KOPT-K1 (cell line): Measurements from ENCODE around the gene SOWAHB.

Experiments used
- H3K27ac ChIP-seq: fragments of 200-600 bp; sonication (generic); 2 replicates; pipeline ENCODE4 v1.5.1; 2016; ENCODE audit warnings: antibody characterized with exemption, mild to moderate bottlenecking, low read depth, low read length; ENCODE audit not compliant: poor library complexity, severe bottlenecking
- H3K36me3 ChIP-seq: fragments of 200-600 bp; sonication (generic); 2 replicates; pipeline ENCODE4 v1.5.1; 2017; ENCODE audit warnings: antibody characterized with exemption, mild to moderate bottlenecking, low read length, moderate library complexity; ENCODE audit not compliant: insufficient read depth
- H3K9me3 ChIP-seq: fragments of 200-600 bp; sonication (generic); 2 replicates; pipeline ENCODE4 v1.5.1; 2017; ENCODE audit warnings: antibody characterized with exemption, low read length, mild to moderate bottlenecking; ENCODE audit not compliant: insufficient read depth, poor library complexity, severe bottlenecking

The SOWAHB gene

GRCh38 chr4:76902233-76902890 is 4.4 kb upstream of the SOWAHB start:
- no peaks in the 10 kb centered on the region for H3K36me3 ChIP-seq
- peaks cover 10% of the 10 kb centered on the region for H3K9me3 ChIP-seq
- H3K27ac ChIP-seq = no peak overlapping the region

- Histone ChIP-seq H3K27ac (no peak overlapping the region), H3K36me3 (no peaks in the 10 kb centered on the region), H3K9me3 (peaks cover 20% of the 10 kb centered on the region)
These were observed 1.2 kb upstream of the SOWAHB start for GRCh38 chr4:76898949-76899645.

- H3K36me3 ChIP-seq = no peaks in the 10 kb centered on the region
- H3K27ac ChIP-seq = no peak overlapping the region
- H3K9me3 ChIP-seq = peaks cover 20% of the 10 kb centered on the region
These were observed 395 bp upstream of the SOWAHB start for GRCh38 chr4:76898385-76898692.

- peaks cover 20% of the 10 kb centered on the region for H3K9me3 ChIP-seq
- no peak overlapping the region for H3K27ac ChIP-seq
- no peaks in the 10 kb centered on the region for H3K36me3 ChIP-seq
These were observed 1.1 kb downstream of the SOWAHB start for GRCh38 chr4:76896614-76897535.

GRCh38 chr4:76896048-76896447 is 1.9 kb downstream of the SOWAHB start:
- Histone ChIP-seq H3K9me3 (peaks cover 20% of the 10 kb centered on the region), H3K27ac (no peak overlapping the region), H3K36me3 (no peaks in the 10 kb centered on the region)

GRCh38 chr4:76895619-76896018 is 2.3 kb downstream of the SOWAHB start:
- Histone ChIP-seq H3K27ac (no peak overlapping the region), H3K9me3 (peaks cover 20% of the 10 kb centered on the region), H3K36me3 (no peaks in the 10 kb centered on the region)

GRCh38 chr4:76894537-76895255 is 3.2 kb downstream of the SOWAHB start:
- peaks cover 17% of the 10 kb centered on the region for H3K9me3 ChIP-seq
- H3K27ac ChIP-seq = no peak overlapping the region
- no peaks in the 10 kb centered on the region for H3K36me3 ChIP-seq

- H3K36me3 ChIP-seq = no peaks in the 10 kb centered on the region
- H3K9me3 ChIP-seq = peaks cover 13% of the 10 kb centered on the region
- no peak overlapping the region for H3K27ac ChIP-seq
These were observed 5.3 kb downstream of the SOWAHB start for GRCh38 chr4:76892601-76893000.

- H3K27ac ChIP-seq = no peak overlapping the region
- H3K36me3 ChIP-seq = no peaks in the 10 kb centered on the region
- H3K9me3 ChIP-seq = peaks cover 7% of the 10 kb centered on the region
These were observed 5.9 kb downstream of the SOWAHB start for GRCh38 chr4:76892001-76892400.

- Histone ChIP-seq H3K9me3 (no peaks in the 10 kb centered on the region), H3K36me3 (no peaks in the 10 kb centered on the region), H3K27ac (no peak overlapping the region)
These were observed 11.0 kb downstream of the SOWAHB start for GRCh38 chr4:76886848-76887441.

GRCh38 chr4:76886214-76886613 is 11.7 kb downstream of the SOWAHB start:
- no peaks in the 10 kb centered on the region for H3K9me3 ChIP-seq
- H3K36me3 ChIP-seq = no peaks in the 10 kb centered on the region
- H3K27ac ChIP-seq = no peak overlapping the region

- Histone ChIP-seq H3K9me3 (no peaks in the 10 kb centered on the region), H3K36me3 (no peaks in the 10 kb centered on the region), H3K27ac (no peak overlapping the region)
These were observed 14.8 kb downstream of the SOWAHB start for GRCh38 chr4:76883147-76883546.

- no peaks in the 10 kb centered on the region for H3K9me3 ChIP-seq
- H3K27ac ChIP-seq = no peak overlapping the region
These were observed 15.3 kb downstream of the SOWAHB start for GRCh38 chr4:76882630-76883029.

GRCh38 chr4:76881375-76881774 is 16.6 kb downstream of the SOWAHB start:
- no peaks in the 10 kb centered on the region for H3K36me3 ChIP-seq
- no peak overlapping the region for H3K27ac ChIP-seq

More at GRCh38 chr4:76882630-76883029, 15.3 kb downstream of the SOWAHB start:
- no peaks in the 10 kb centered on the region for H3K36me3 ChIP-seq

More at GRCh38 chr4:76881375-76881774, 16.6 kb downstream of the SOWAHB start:
- H3K9me3 ChIP-seq = no peaks in the 10 kb centered on the region
